Activated CD4-positive, alpha-beta T cell treated with anti-CD3 and anti-CD28 coated beads, Interleukin-2, amount 10 ng/mL, durations not matched to agents 24 days and 14 days (primary cell): ENCODE measurements around the gene ALDH5A1. TPM values are rescaled to one million over a fixed set of nuclear protein-coding genes. Genes with fewer than 3 reads are reported as not detected.
"Not testable (repeated sequence)": the region's sequence is repeated elsewhere in the genome, so short reads cannot be mapped to it uniquely, and the experiment has no call there.

Experiments used
- DNase-seq: peaks from one replicate; pipeline ENCODE4 v3.0.0; 2022
- H3K27ac Mint-ChIP-seq: one replicate; pipeline ENCODE4 v1.8.0; 2022; ENCODE audit warnings: mild to moderate bottlenecking, mixed read lengths
- H3K27me3 Mint-ChIP-seq: one replicate; pipeline ENCODE4 v1.8.0; 2022; ENCODE audit warnings: mixed read lengths
- H3K36me3 Mint-ChIP-seq: one replicate; pipeline ENCODE4 v1.8.0; 2022; ENCODE audit warnings: low read depth, mild to moderate bottlenecking, mixed read lengths
- H3K4me1 Mint-ChIP-seq: one replicate; pipeline ENCODE4 v1.8.0; 2021; ENCODE audit warnings: mixed read lengths
- H3K4me3 Mint-ChIP-seq: one replicate; pipeline ENCODE4 v1.8.0; 2022; ENCODE audit warnings: mild to moderate bottlenecking, moderate library complexity, mixed read lengths
- H3K9me3 Mint-ChIP-seq: one replicate; pipeline ENCODE4 v1.8.0; 2021; ENCODE audit warnings: mixed read lengths
- intact Hi-C: fragments of 100-400 bp; cut with micrococcal nuclease; formaldehyde crosslinking; loops from one replicate; pipeline ENCODE4 v1.15.1; 2023
- total RNA-seq: library from RNA; stranded (reverse); gene quantifications from 2 replicates; pipeline ENCODE4 v1.2.3, GENCODE V29; 2022

Gene ALDH5A1
- total RNA-seq, 1 donor from 2014 or later, result 11.7 TPM

- Mint-ChIP-seq H3K27ac (no peak overlapping the region), H3K9me3 (peaks cover 4% of the 10 kb centered on the region), H3K4me1 (peaks cover 14% of the 10 kb centered on the region), H3K36me3 (peaks cover 5% of the 10 kb centered on the region), H3K4me3 (no peak overlapping the region), H3K27me3 (peaks cover 2% of the 10 kb centered on the region)
- no peak for DNase-seq
- intact Hi-C loops, result loop anchor here (5.0 kb wide), 1 partner anchor 150 kb away; the partner anchor contains the start of gene KIAA0319
Observed at GRCh38 chr6:24497254-24497970, 2.6 kb downstream of the ALDH5A1 start.

- peaks cover 8% of the 10 kb centered on the region for H3K4me1 Mint-ChIP-seq
- no peak overlapping the region for H3K4me3 Mint-ChIP-seq
- no peak overlapping the region for H3K27ac Mint-ChIP-seq
- H3K9me3 Mint-ChIP-seq, result peaks cover 4% of the 10 kb centered on the region
- DNase-seq, result no peak
- peaks cover 3% of the 10 kb centered on the region for H3K36me3 Mint-ChIP-seq
- H3K27me3 Mint-ChIP-seq, result no peaks in the 10 kb centered on the region
- intact Hi-C loops, result no loop called here
Observed at GRCh38 chr6:24500683-24501082, 5.9 kb downstream of the ALDH5A1 start.

- H3K36me3 Mint-ChIP-seq, result peaks cover 2% of the 10 kb centered on the region
- intact Hi-C loops, result no loop called here
Observed at GRCh38 chr6:24501374-24501773, 6.6 kb downstream of the ALDH5A1 start.

GRCh38 chr6:24501914-24502313 lies 7.1 kb downstream of the ALDH5A1 start:
- Mint-ChIP-seq H3K4me3 (no peak overlapping the region), H3K4me1 (peaks cover 5% of the 10 kb centered on the region), H3K36me3 (no peaks in the 10 kb centered on the region), H3K27me3 (no peaks in the 10 kb centered on the region), H3K27ac (no peak overlapping the region), H3K9me3 (peaks cover under 1% of the 10 kb centered on the region)
- intact Hi-C loops, result no loop called here
- no peak for DNase-seq

More at GRCh38 chr6:24501374-24501773, 6.6 kb downstream of the ALDH5A1 start:
- Mint-ChIP-seq H3K9me3 (peaks cover 4% of the 10 kb centered on the region), H3K27me3 (no peaks in the 10 kb centered on the region), H3K27ac (no peak overlapping the region), H3K4me3 (no peak overlapping the region), H3K4me1 (peaks cover 5% of the 10 kb centered on the region)
- no peak for DNase-seq

- no peak for DNase-seq
- no peak overlapping the region for H3K4me3 Mint-ChIP-seq
- no peaks in the 10 kb centered on the region for H3K4me1 Mint-ChIP-seq
- no peak overlapping the region for H3K27ac Mint-ChIP-seq
- H3K27me3 Mint-ChIP-seq, result no peaks in the 10 kb centered on the region
- intact Hi-C loops, result no loop called here
- peaks cover 5% of the 10 kb centered on the region for H3K36me3 Mint-ChIP-seq
- H3K9me3 Mint-ChIP-seq, result no peaks in the 10 kb centered on the region
Observed at GRCh38 chr6:24504287-24504648, 9.5 kb downstream of the ALDH5A1 start.

GRCh38 chr6:24504649-24505586 lies 10.1 kb downstream of the ALDH5A1 start:
- Mint-ChIP-seq H3K36me3 (peaks cover 5% of the 10 kb centered on the region), H3K4me1 (no peaks in the 10 kb centered on the region), H3K9me3 (no peaks in the 10 kb centered on the region), H3K27ac (no peak overlapping the region), H3K27me3 (no peaks in the 10 kb centered on the region), H3K4me3 (no peak overlapping the region)
- intact Hi-C loops, result no loop called here
- no peak for DNase-seq

GRCh38 chr6:24506814-24507520 lies 12.2 kb downstream of the ALDH5A1 start:
- Mint-ChIP-seq H3K9me3 (no peaks in the 10 kb centered on the region), H3K4me3 (no peak overlapping the region), H3K4me1 (no peaks in the 10 kb centered on the region), H3K36me3 (peaks cover 5% of the 10 kb centered on the region), H3K27ac (no peak overlapping the region), H3K27me3 (no peaks in the 10 kb centered on the region)
- DNase-seq, result no peak
- intact Hi-C loops, result no loop called here

- H3K36me3 Mint-ChIP-seq, result not testable (repeated sequence)
Observed at GRCh38 chr6:24511976-24512375, 17.2 kb downstream of the ALDH5A1 start.

GRCh38 chr6:24513602-24514001 lies 18.8 kb downstream of the ALDH5A1 start:
- DNase-seq, result no peak
- H3K27me3 Mint-ChIP-seq, result no peaks in the 10 kb centered on the region
- H3K9me3 Mint-ChIP-seq, result no peaks in the 10 kb centered on the region
- no peak overlapping the region for H3K4me3 Mint-ChIP-seq
- peaks cover 3% of the 10 kb centered on the region for H3K36me3 Mint-ChIP-seq
- intact Hi-C loops, result no loop called here
- peaks cover 14% of the 10 kb centered on the region for H3K4me1 Mint-ChIP-seq
- H3K27ac Mint-ChIP-seq, result no peak overlapping the region

More at GRCh38 chr6:24511976-24512375, 17.2 kb downstream of the ALDH5A1 start:
- H3K4me1 Mint-ChIP-seq, H3K27me3 Mint-ChIP-seq, H3K27ac Mint-ChIP-seq, H3K9me3 Mint-ChIP-seq, DNase-seq, H3K4me3 Mint-ChIP-seq, intact Hi-C loops: not testable (repeated sequence)

GRCh38 chr6:24517659-24518543 lies 23.1 kb downstream of the ALDH5A1 start:
- no peaks in the 10 kb centered on the region for H3K27me3 Mint-ChIP-seq
- peak overlapping the region; percentile 30 for H3K4me3 Mint-ChIP-seq
- no peak for DNase-seq
- no peaks in the 10 kb centered on the region for H3K36me3 Mint-ChIP-seq
- H3K27ac Mint-ChIP-seq, result peak overlapping the region; percentile 82
- no peaks in the 10 kb centered on the region for H3K9me3 Mint-ChIP-seq
- intact Hi-C loops, result no loop called here
- H3K4me1 Mint-ChIP-seq, result peaks cover 18% of the 10 kb centered on the region

GRCh38 chr6:24520929-24521546 lies 26.3 kb downstream of the ALDH5A1 start:
- DNase-seq, result peak; percentile 78
- H3K9me3 Mint-ChIP-seq, result no peaks in the 10 kb centered on the region
- no peak overlapping the region for H3K27ac Mint-ChIP-seq
- no peaks in the 10 kb centered on the region for H3K27me3 Mint-ChIP-seq
- H3K36me3 Mint-ChIP-seq, result no peaks in the 10 kb centered on the region
- no peak overlapping the region for H3K4me3 Mint-ChIP-seq
- peaks cover 18% of the 10 kb centered on the region for H3K4me1 Mint-ChIP-seq
- intact Hi-C loops, result loop anchor here (2.0 kb wide), 1 partner anchor 90 kb away; no protein-coding TSS in a partner anchor

GRCh38 chr6:24522228-24523176 lies 27.7 kb downstream of the ALDH5A1 start:
- H3K27me3 Mint-ChIP-seq, result no peaks in the 10 kb centered on the region
- peaks cover 16% of the 10 kb centered on the region for H3K4me1 Mint-ChIP-seq
- H3K4me3 Mint-ChIP-seq, result no peak overlapping the region
- no peak for DNase-seq
- no peaks in the 10 kb centered on the region for H3K9me3 Mint-ChIP-seq
- intact Hi-C loops, result no loop called here
- no peak overlapping the region for H3K27ac Mint-ChIP-seq
- H3K36me3 Mint-ChIP-seq, result no peaks in the 10 kb centered on the region
